NOMO-1 treated with DMSO at 0.1 percent for 48 hours (cell line): ENCODE results near the gene CACNA2D2.

Experiments used
- DNase-seq: peaks from one replicate; lab custom pipeline; 2025; ENCODE audit not compliant: unreplicated experiment; lab: John Stamatoyannopoulos, UW

The CACNA2D2 gene

GRCh38 chr3:50502584-50503423 lies 630 bp downstream of the CACNA2D2 start:
- no peak for DNase-seq

GRCh38 chr3:50502225-50502583 lies 1.2 kb downstream of the CACNA2D2 start:
- DNase-seq, result no peak

- no peak for DNase-seq
Observed at GRCh38 chr3:50495609-50496423, 7.6 kb downstream of the CACNA2D2 start.

- no peak for DNase-seq
Observed at GRCh38 chr3:50494126-50494525, 9.3 kb downstream of the CACNA2D2 start.

GRCh38 chr3:50493623-50494022 lies 9.8 kb downstream of the CACNA2D2 start:
- no peak for DNase-seq

GRCh38 chr3:50493086-50493485 lies 10.3 kb downstream of the CACNA2D2 start:
- DNase-seq, result no peak

- no peak for DNase-seq
Observed at GRCh38 chr3:50491023-50491422, 12.4 kb downstream of the CACNA2D2 start.

- no peak for DNase-seq
Observed at GRCh38 chr3:50490424-50490823, 13.0 kb downstream of the CACNA2D2 start.

- DNase-seq, result no peak
Observed at GRCh38 chr3:50487181-50487580, 16.3 kb downstream of the CACNA2D2 start.

GRCh38 chr3:50486219-50486888 lies 17.1 kb downstream of the CACNA2D2 start:
- DNase-seq, result no peak

GRCh38 chr3:50484722-50485121 lies 18.7 kb downstream of the CACNA2D2 start:
- no peak for DNase-seq

- DNase-seq, result no peak
Observed at GRCh38 chr3:50483374-50483773, 20.1 kb downstream of the CACNA2D2 start.

- DNase-seq, result no peak
Observed at GRCh38 chr3:50481992-50482391, 21.4 kb downstream of the CACNA2D2 start.

GRCh38 chr3:50480471-50480870 lies 23.0 kb downstream of the CACNA2D2 start:
- no peak for DNase-seq

- no peak for DNase-seq
Observed at GRCh38 chr3:50479523-50479922, 23.9 kb downstream of the CACNA2D2 start.

- no peak for DNase-seq
Observed at GRCh38 chr3:50478671-50479260, 24.7 kb downstream of the CACNA2D2 start.

- no peak for DNase-seq
Observed at GRCh38 chr3:50478051-50478450, 25.4 kb downstream of the CACNA2D2 start.

GRCh38 chr3:50475348-50475747 lies 28.1 kb downstream of the CACNA2D2 start:
- DNase-seq, result no peak

- no peak for DNase-seq
Observed at GRCh38 chr3:50474717-50475116, 28.7 kb downstream of the CACNA2D2 start.

- no peak for DNase-seq
Observed at GRCh38 chr3:50473768-50474167, 29.7 kb downstream of the CACNA2D2 start.

- no peak for DNase-seq
Observed at GRCh38 chr3:50472958-50473357, 30.5 kb downstream of the CACNA2D2 start.
